Fibroblast of lung (primary cell): ENCODE data around the gene MACROD2. TPM values are rescaled to one million over a fixed set of nuclear protein-coding genes. Genes with fewer than 3 reads are reported as not detected.

Experiments used
- DNase-seq, 2 donors: peaks; one replicate each; pipeline versions ENCODE4 v3.0.0 to v3.0.0-alpha.2; 2010; ENCODE audit warnings: low read depth in 2 of 2
- H2AFZ ChIP-seq: 2 replicates; pipeline ENCODE4 v1.5.1; 2012; ENCODE audit warnings: low read length, control low read depth, inconsistent platforms
- H3K27ac ChIP-seq: 2 replicates; pipeline ENCODE4 v1.5.1; 2011; ENCODE audit warnings: low read length, control low read depth; ENCODE audit not compliant: insufficient read depth
- H3K27me3 ChIP-seq: 2 replicates; pipeline ENCODE4 v1.5.1; 2011; ENCODE audit warnings: mild to moderate bottlenecking, low read length; ENCODE audit not compliant: control insufficient read depth, insufficient read depth
- H3K36me3 ChIP-seq: 2 replicates; pipeline ENCODE4 v1.5.1; 2011; ENCODE audit warnings: low read length; ENCODE audit not compliant: control insufficient read depth, insufficient read depth
- H3K4me1 ChIP-seq: 2 replicates; pipeline ENCODE4 v1.5.1; 2011; ENCODE audit warnings: low read length; ENCODE audit not compliant: control insufficient read depth, insufficient read depth; ENCODE audit errors: extremely low read depth
- H3K4me2 ChIP-seq: 2 replicates; pipeline ENCODE4 v1.5.1; 2011; ENCODE audit warnings: low read length, control low read depth; ENCODE audit not compliant: insufficient read depth; ENCODE audit errors: extremely low read depth
- H3K4me3 ChIP-seq, 4 experiments: fragments of 200-600 bp in 1 of 4; sonication (generic) in 1 of 4; replicated peaks in 1 of 4; 2 replicates each; pipeline ENCODE4 v1.5.1; 2011 to 2016; ENCODE audit warnings: low read length in 4 of 4, low read depth in 3 of 4, mild to moderate bottlenecking in 3 of 4, control low read depth in 2 of 4, inconsistent platforms in 1 of 4, mixed read lengths in 1 of 4; ENCODE audit not compliant: insufficient read depth in 1 of 4; ENCODE audit errors: control extremely low read depth in 1 of 4
- H3K79me2 ChIP-seq: 2 replicates; pipeline ENCODE4 v1.5.1; 2012; ENCODE audit warnings: mild to moderate bottlenecking, low read length, inconsistent platforms; ENCODE audit not compliant: control insufficient read depth, insufficient read depth
- H3K9ac ChIP-seq: 2 replicates; pipeline ENCODE4 v1.5.1; 2011; ENCODE audit warnings: mild to moderate bottlenecking, low read length, control low read depth; ENCODE audit not compliant: insufficient read depth
- H3K9me3 ChIP-seq: 2 replicates; pipeline ENCODE4 v1.5.1; 2012; ENCODE audit warnings: low read depth, low read length; ENCODE audit not compliant: control insufficient read depth, insufficient read depth
- H4K20me1 ChIP-seq: 2 replicates; pipeline ENCODE4 v1.5.1; 2011; ENCODE audit warnings: low read length; ENCODE audit not compliant: control insufficient read depth, insufficient read depth; ENCODE audit errors: extremely low read depth
- CTCF ChIP-seq, 2 donors: IDR thresholded peaks in 1 of 2; conservative IDR thresholded peaks in 1 of 2; 1 replicate in 1 of 2; 2 replicates in 1 of 2; pipeline ENCODE4 v1.5.1; 2011 to 2012; ENCODE audit warnings: low read length in 2 of 2, control low read depth in 1 of 2, inconsistent platforms in 1 of 2, low read depth in 1 of 2, mild to moderate bottlenecking in 1 of 2
- EZH2 ChIP-seq: IDR thresholded peaks from 2 replicates; pipeline ENCODE4 v1.5.1; 2012; ENCODE audit warnings: low read length, control low read depth, mild to moderate bottlenecking; ENCODE audit errors: missing control alignments
- polyA plus RNA-seq, 2 donors: library from polyadenylated mRNA; depleted of rRNA in 1 of 2; stranded (reverse) in 1 of 2; unstranded in 1 of 2; fragments of >200 nt; gene quantifications; 2 replicates each; pipeline ENCODE4 v1.2.1, GENCODE V29; 2011 to 2012; ENCODE audit warnings: missing spikeins in 1 of 2
- total RNA-seq: library from RNA; depleted of rRNA; stranded (reverse); fragments of >200 nt; gene quantifications from 2 replicates; pipeline ENCODE4 v1.2.1, GENCODE V29; 2014

MACROD2 gene
- total and polyA plus RNA-seq, 2 donors (not counting 1 experiment from before 2014, with no cell fraction given): 0.54 to 1.7 TPM

GRCh38 chr20:15928946-15929345 lies 1933.6 kb downstream of the MACROD2 start:
- no peaks in the 10 kb centered on the region for H3K79me2 ChIP-seq
- no peaks in the 10 kb centered on the region for H3K4me1 ChIP-seq
- H3K9ac ChIP-seq: no peak overlapping the region
- no peaks in the 10 kb centered on the region for H3K36me3 ChIP-seq
- no peak overlapping the region for H2AFZ ChIP-seq
- no peaks in the 10 kb centered on the region for H3K9me3 ChIP-seq
- no peak for DNase-seq
- no peak overlapping the region for H3K4me2 ChIP-seq
- TF ChIP-seq EZH2 (no peak), CTCF (conservative IDR thresholded peaks at IDR 0.05 in 1 of 2, IDR thresholded peaks at IDR 0.05 in 1 of 2; ENCODE audit: low read depth in 1 of 2, low read length in 2 of 2) (no peak)
- H3K27me3 ChIP-seq: no peaks in the 10 kb centered on the region
- H3K27ac ChIP-seq: no peak overlapping the region
- no peaks in the 10 kb centered on the region for H4K20me1 ChIP-seq
- no peak overlapping the region for H3K4me3 ChIP-seq

DNA sequence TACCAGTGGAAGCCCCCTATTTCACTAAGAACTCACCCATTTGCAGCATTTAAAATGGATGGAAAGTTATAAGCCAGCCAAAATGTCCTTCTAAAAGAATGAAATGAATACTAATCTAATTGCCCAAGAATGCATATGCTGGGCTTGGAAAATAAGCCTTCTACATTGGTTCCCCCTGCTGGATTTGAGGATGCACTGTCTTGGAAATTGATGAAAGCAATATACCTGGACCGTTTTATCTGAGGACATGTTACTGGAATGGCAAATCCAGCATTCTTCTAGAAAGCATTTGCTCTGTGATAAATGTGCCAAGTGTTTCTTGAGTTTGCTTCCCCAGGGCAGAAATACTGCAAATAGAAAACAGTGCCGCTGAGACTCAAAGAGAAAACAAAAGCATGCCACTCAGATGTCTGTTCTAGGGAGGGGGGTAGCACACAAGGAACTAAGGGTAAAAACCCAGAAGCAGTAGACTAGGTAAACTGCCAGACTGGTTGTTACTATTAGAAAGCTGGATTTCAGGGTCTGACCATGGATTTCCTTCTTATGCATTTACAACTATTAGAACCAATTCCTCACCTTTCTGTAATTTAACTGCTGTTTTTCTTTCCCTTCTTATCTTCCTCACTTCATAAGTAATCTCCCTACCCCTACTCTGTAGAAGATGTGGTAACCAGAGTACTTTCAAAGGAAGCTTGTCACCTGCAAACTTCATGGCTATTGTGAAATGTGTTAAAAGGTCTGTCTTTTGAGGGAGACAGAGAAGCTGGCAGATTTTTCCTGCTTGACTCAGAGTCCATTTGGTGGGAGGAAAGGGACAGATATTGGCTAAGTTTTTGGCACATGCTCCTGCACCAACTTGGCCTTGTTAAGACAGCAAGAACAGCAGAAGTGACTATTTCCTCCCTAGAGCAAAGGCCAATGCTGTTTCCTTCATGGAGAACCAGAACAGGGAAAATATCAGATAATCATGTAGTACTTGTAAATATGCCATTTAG lies 1935.3 kb downstream of the MACROD2 start:
- TF ChIP-seq CTCF (conservative IDR thresholded peaks at IDR 0.05 in 1 of 2, IDR thresholded peaks at IDR 0.05 in 1 of 2; ENCODE audit: low read depth in 1 of 2, low read length in 2 of 2): peak; percentile 50 to 54
- no peak for TF ChIP-seq EZH2
- no peaks in the 10 kb centered on the region for H3K4me1 ChIP-seq
- no peaks in the 10 kb centered on the region for H3K36me3 ChIP-seq
- no peak overlapping the region for H3K4me2 ChIP-seq
- H3K27me3 ChIP-seq: no peaks in the 10 kb centered on the region
- H3K79me2 ChIP-seq: no peaks in the 10 kb centered on the region
- H4K20me1 ChIP-seq: no peaks in the 10 kb centered on the region
- DNase-seq: peak; percentile 5 to 44
- no peak overlapping the region for H3K9ac ChIP-seq
- no peak overlapping the region for H3K27ac ChIP-seq
- H2AFZ ChIP-seq: no peak overlapping the region
- H3K9me3 ChIP-seq: no peaks in the 10 kb centered on the region
- H3K4me3 ChIP-seq: no peak overlapping the region

- Histone ChIP-seq H3K9me3 (no peaks in the 10 kb centered on the region), H3K4me3 (no peak overlapping the region), H3K4me1 (no peaks in the 10 kb centered on the region), H3K79me2 (no peaks in the 10 kb centered on the region), H3K9ac (no peak overlapping the region), H2AFZ (no peak overlapping the region), H3K36me3 (no peaks in the 10 kb centered on the region), H3K27me3 (no peaks in the 10 kb centered on the region), H3K27ac (no peak overlapping the region), H3K4me2 (no peak overlapping the region), H4K20me1 (no peaks in the 10 kb centered on the region)
- no peak for TF ChIP-seq CTCF (conservative IDR thresholded peaks at IDR 0.05 in 1 of 2, IDR thresholded peaks at IDR 0.05 in 1 of 2; ENCODE audit: low read depth in 1 of 2, low read length in 2 of 2)
- no peak for TF ChIP-seq EZH2
- no peak for DNase-seq
Observed at GRCh38 chr20:15931897-15932296, 1936.6 kb downstream of the MACROD2 start.
